Measurements from ENCODE around the gene STPG3. TPM values are rescaled to one million over a fixed set of nuclear protein-coding genes. Genes with fewer than 3 reads are reported as not detected.

Gene STPG3
- total and polyA plus RNA-seq, 9 of the 15 experiments (the other 6 are each of a cell fraction or from before 2014, with no cell fraction given), result not detected

DNA sequence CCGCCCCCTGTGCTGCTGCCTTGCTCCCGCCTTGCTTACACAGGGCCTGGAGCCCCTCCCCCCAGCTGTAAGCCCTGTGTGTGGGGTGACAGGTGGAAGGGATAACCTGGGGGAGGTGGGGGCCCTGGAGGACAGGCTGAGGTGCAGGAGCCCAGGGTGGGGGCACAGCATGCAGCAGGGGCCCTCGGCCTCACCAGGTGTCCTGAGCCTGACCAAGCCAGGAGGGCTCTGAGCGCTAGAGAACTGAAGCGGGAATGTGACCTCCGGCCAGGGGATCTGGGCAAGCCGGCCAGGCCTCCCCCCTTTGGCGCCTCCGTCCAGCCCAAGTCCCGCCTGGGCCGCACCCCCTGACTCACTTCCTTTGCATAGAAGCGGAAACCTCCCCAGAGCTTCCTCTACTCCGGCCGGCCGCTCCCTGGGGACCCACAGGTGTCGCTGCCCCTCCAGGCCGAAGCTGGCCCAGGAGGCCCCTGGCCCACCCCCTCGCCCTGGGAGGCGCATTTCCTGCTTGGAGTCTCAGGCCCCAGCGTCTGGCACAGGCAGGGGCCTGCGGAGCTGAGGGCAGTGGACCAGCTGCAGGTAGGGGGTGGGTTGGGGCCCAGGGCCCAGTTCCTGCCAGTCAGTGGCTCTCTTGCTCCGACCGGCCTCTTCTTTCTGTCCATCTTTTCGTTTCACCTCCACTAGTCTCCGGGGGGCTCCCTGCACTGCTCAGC is 26.4 kb downstream of the STPG3 start, which contains the start of gene TOR4A (continued):
- TF ChIP-seq ZNF639 (CRISPR knock-in tag; conservative IDR thresholded peaks at IDR 0.05 in 1 of 2, IDR thresholded peaks at IDR 0.05 in 1 of 2) (no peak), ZNF518B (CRISPR knock-in tag; IDR thresholded peaks at IDR 0.05) (no peak), TSHZ1 (CRISPR knock-in tag; IDR thresholded peaks at IDR 0.05) (no peak), EGR1 (conservative IDR thresholded peaks at IDR 0.05) (peak; percentile 1), LCOR (CRISPR knock-in tag; IDR thresholded peaks at IDR 0.05) (peak; percentile 23), STAT5B (CRISPR knock-in tag; IDR thresholded peaks at IDR 0.05) (no peak), ZBTB8A (IDR thresholded peaks at IDR 0.05; ENCODE audit: partially characterized antibody) (no peak), NCOA4 (IDR thresholded peaks at IDR 0.05; ENCODE audit: partially characterized antibody) (no peak), HINFP (tag; conservative IDR thresholded peaks at IDR 0.05; ENCODE audit: low read depth) (no peak), SMARCA4 (IDR thresholded peaks at IDR 0.05) (peak; percentile 9; the same call in 1 of the 2 replicates), ZNF124 (CRISPR knock-in tag; IDR thresholded peaks at IDR 0.05) (no peak), EWSR1 (IDR thresholded peaks at IDR 0.05; ENCODE audit: borderline replicate concordance, low read depth, partially characterized antibody) (no peak)
